A549 (cell line): ENCODE data around the gene SBNO2.

Source experiments
- CTCF ChIP-seq: fragments of >200 bp; sonication (Bioruptor Twin); formaldehyde crosslinking; IDR thresholded peaks from 3 replicates; pipeline ENCODE4 v1.5.1; 2016
- MYC ChIP-seq: IDR thresholded peaks from 2 replicates; pipeline ENCODE4 v1.6.1; 2012; ENCODE audit warnings: mild to moderate bottlenecking, inconsistent platforms, low read length, improper control_type of control experiment, borderline replicate concordance
- POLR2A ChIP-seq: IDR thresholded peaks from 2 replicates; pipeline ENCODE4 v1.6.1; 2012; ENCODE audit warnings: mild to moderate bottlenecking, low read length

DNA sequence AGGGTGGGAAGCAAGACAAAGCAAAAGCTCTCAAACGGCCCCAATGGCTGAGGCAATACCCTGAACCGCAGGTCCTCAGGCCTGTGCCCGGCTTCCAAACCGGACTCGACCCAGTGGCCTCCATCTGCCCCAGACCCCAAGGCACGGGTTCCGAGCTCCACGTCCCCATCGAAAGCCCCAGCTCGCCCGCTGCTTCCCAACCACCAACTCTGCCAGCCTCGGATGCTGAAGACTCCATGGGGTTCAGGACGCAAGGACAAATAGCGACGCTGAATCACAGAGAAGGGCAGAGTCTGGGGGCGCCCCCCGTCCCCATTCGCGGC is 79.5 kb downstream of the SBNO2 start:
- no peak for TF ChIP-seq MYC
- no peak for TF ChIP-seq CTCF
- no peak for TF ChIP-seq POLR2A
